Measurements from ENCODE around the gene GOLGA6L2. TPM values are rescaled to one million over a fixed set of nuclear protein-coding genes. Genes with fewer than 3 reads are reported as not detected.

Gene GOLGA6L2
- total and polyA plus RNA-seq, 2 donors (not counting 3 experiments of a cell fraction or from before 2014, with no cell fraction given), result not detected

DNA sequence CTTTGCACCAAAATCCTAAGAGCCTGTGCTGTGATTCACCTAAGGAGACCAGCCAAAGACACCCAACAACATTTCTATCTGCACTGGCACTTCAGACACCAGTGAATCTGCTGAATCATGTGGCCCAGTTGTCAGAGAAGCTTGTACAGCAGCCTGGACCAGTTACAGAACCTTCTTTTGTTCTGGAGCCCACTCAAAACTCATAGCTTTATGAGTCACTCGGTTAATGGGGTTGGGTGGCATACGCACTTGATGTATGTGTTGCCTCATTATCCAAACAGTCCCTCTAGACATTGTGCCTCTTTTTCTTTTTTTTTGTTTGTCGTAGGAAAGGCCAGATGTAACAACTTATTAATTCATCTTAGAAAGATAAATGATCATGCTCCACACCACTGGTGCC, 25.6 kb upstream of the GOLGA6L2 start:
- H3K27ac ChIP-seq (ENCODE audit: insufficient read depth, low read depth, low read length), result no peak overlapping the region
- no peaks in the 10 kb centered on the region for H3K79me2 ChIP-seq (ENCODE audit: control insufficient read depth, insufficient read depth, low read length)
- dilution Hi-C loops (cut with MboI; ENCODE audit: extremely low pct_ligation_motif_present, low sequenced_read_pairs), result no loop called here
- DNase-seq (ENCODE audit: low read depth, low spot score) (no peak), FAIRE-seq (no peak)
- intact Hi-C loops (cut with micrococcal nuclease), result no loop called here
- H3K27me3 ChIP-seq (ENCODE audit: control insufficient read depth in 2 of 2, insufficient read depth in 2 of 2, low read length in 2 of 2), result no peaks in the 10 kb centered on the region
- no peak overlapping the region for H2AFZ ChIP-seq (ENCODE audit: low read depth, low read length)
- H3K4me3 ChIP-seq (replicated peaks in 1 of 3; ENCODE audit: insufficient read depth in 1 of 3, low read depth in 1 of 3, low read length in 3 of 3), result no peak overlapping the region
- POLR2A ChIA-PET, result no interaction called here
- TF ChIP-seq MYC (IDR thresholded peaks at IDR 0.05; ENCODE audit: low read depth, low read length) (no peak), FOS (IDR thresholded peaks at IDR 0.05; ENCODE audit: borderline replicate concordance, insufficient read depth, low read length) (no peak), EZH2 (IDR thresholded peaks at IDR 0.05; ENCODE audit: borderline replicate concordance, low read depth, low read length, severe bottlenecking) (no peak), GATA2 (IDR thresholded peaks at IDR 0.05; ENCODE audit: insufficient read depth, insufficient read length, low read depth, low read length) (no peak), POLR2AphosphoS5 (IDR thresholded peaks at IDR 0.05; ENCODE audit: insufficient read depth, low read depth, low read length) (no peak), JUN (IDR thresholded peaks at IDR 0.05; ENCODE audit: borderline replicate concordance, insufficient read depth, insufficient read length, low read depth) (no peak), POLR2A (IDR thresholded peaks at IDR 0.05; ENCODE audit: low read depth, low read length) (no peak)
- TF ChIP-seq, protein P1, sequence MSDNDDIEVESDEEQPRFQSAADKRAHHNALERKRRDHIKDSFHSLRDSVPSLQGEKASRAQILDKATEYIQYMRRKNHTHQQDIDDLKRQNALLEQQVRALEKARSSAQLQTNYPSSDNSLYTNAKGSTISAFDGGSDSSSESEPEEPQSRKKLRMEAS (IDR thresholded peaks at IDR 0.05; ENCODE audit: insufficient read depth, insufficient read length), result no peak
- TF ChIP-seq, protein P2, sequence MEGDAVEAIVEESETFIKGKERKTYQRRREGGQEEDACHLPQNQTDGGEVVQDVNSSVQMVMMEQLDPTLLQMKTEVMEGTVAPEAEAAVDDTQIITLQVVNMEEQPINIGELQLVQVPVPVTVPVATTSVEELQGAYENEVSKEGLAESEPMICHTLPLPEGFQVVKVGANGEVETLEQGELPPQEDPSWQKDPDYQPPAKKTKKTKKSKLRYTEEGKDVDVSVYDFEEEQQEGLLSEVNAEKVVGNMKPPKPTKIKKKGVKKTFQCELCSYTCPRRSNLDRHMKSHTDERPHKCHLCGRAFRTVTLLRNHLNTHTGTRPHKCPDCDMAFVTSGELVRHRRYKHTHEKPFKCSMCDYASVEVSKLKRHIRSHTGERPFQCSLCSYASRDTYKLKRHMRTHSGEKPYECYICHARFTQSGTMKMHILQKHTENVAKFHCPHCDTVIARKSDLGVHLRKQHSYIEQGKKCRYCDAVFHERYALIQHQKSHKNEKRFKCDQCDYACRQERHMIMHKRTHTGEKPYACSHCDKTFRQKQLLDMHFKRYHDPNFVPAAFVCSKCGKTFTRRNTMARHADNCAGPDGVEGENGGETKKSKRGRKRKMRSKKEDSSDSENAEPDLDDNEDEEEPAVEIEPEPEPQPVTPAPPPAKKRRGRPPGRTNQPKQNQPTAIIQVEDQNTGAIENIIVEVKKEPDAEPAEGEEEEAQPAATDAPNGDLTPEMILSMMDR (IDR thresholded peaks at IDR 0.05; ENCODE audit: extremely low read depth in 1 of 2, insufficient read depth in 1 of 2, low read depth in 1 of 2, low read length in 2 of 2), result no peak
- BruUV-seq (replicated peaks), result no TSS peak
- no peak overlapping the region for H3K4me2 ChIP-seq (ENCODE audit: insufficient read depth, low read length)
- H3K4me1 ChIP-seq (ENCODE audit: control insufficient read depth, extremely low read depth, insufficient read depth, low read length), result no peaks in the 10 kb centered on the region
- H3K9ac ChIP-seq (replicated peaks; ENCODE audit: extremely low read depth, insufficient read depth, low read length), result no peak overlapping the region
- no peaks in the 10 kb centered on the region for H3K36me3 ChIP-seq (ENCODE audit: control insufficient read depth in 2 of 2, extremely low read depth in 1 of 2, insufficient read depth in 2 of 2, low read length in 2 of 2)
- CTCF ChIA-PET, result no interaction called here
- H4K20me1 ChIP-seq (replicated peaks; ENCODE audit: control insufficient read depth, extremely low read depth, insufficient read depth, low read length), result no peaks in the 10 kb centered on the region
- H3K9me1 ChIP-seq (replicated peaks; ENCODE audit: control insufficient read depth, extremely low read depth, insufficient read depth, low read length), result no peaks in the 10 kb centered on the region
- no peaks in the 10 kb centered on the region for H3K9me3 ChIP-seq (replicated peaks; ENCODE audit: control insufficient read depth, insufficient read depth, low read length)
